ENCODE data around the gene BANF1.

GRCh38 chr11:65967329-65967934, 34.9 kb upstream of the BANF1 start:
- TF ChIP-seq POLR2AphosphoS5 (IDR thresholded peaks at IDR 0.05; ENCODE audit: insufficient read depth in 1 of 2, low read depth in 1 of 2) = no peak
- TF ChIP-seq CTCF (IDR thresholded peaks at IDR 0.05) = no peak
